Chondrocyte (in vitro differentiated cells): ENCODE measurements around the gene PRKAG2. TPM values are rescaled to one million over a fixed set of nuclear protein-coding genes. Genes with fewer than 3 reads are reported as not detected.

ENCODE experiments used
- DNase-seq: peaks from one replicate; pipeline ENCODE4 v3.0.0; 2021; ENCODE audit warnings: mixed read lengths, low spot score
- H3K27ac Mint-ChIP-seq: one replicate; pipeline ENCODE4 v1.8.0; 2021; ENCODE audit warnings: mild to moderate bottlenecking, moderate library complexity, mixed read lengths; ENCODE audit not compliant: unreplicated experiment
- H3K27me3 Mint-ChIP-seq: 2 replicates; pipeline ENCODE4 v1.8.0; 2021; ENCODE audit warnings: low read depth, mixed read lengths
- H3K36me3 Mint-ChIP-seq: 2 replicates; pipeline ENCODE4 v1.8.0; 2021; ENCODE audit warnings: low read depth, mixed read lengths
- H3K4me1 Mint-ChIP-seq: 2 replicates; pipeline ENCODE4 v1.8.0; 2021; ENCODE audit warnings: low read depth, mild to moderate bottlenecking, mixed read lengths
- H3K4me3 Mint-ChIP-seq: one replicate; pipeline ENCODE4 v1.8.0; 2021; ENCODE audit warnings: mild to moderate bottlenecking, moderate library complexity, mixed read lengths; ENCODE audit not compliant: unreplicated experiment
- H3K9me3 Mint-ChIP-seq: 2 replicates; pipeline ENCODE4 v1.8.0; 2021; ENCODE audit warnings: low read depth, mixed read lengths
- CTCF ChIP-seq: fragments of 200-600 bp; sonication (generic); IDR thresholded peaks from 2 replicates; pipeline ENCODE4 v1.5.0; 2021; ENCODE audit warnings: antibody characterized with exemption, mild to moderate bottlenecking, moderate library complexity
- total RNA-seq: library from RNA; stranded (reverse); gene quantifications from 3 replicates; pipeline ENCODE4 v1.2.1, GENCODE V29; 2021

PRKAG2 gene
- total RNA-seq, 1 donor from 2014 or later = 35.4 TPM

GRCh38 chr7:151869968-151870918 is 6.7 kb downstream of the PRKAG2 start:
- Mint-ChIP-seq H3K27me3 (peaks cover 2% of the 10 kb centered on the region), H3K9me3 (no peaks in the 10 kb centered on the region), H3K27ac (no peak overlapping the region), H3K4me3 (no peak overlapping the region), H3K4me1 (peaks cover 8% of the 10 kb centered on the region), H3K36me3 (no peaks in the 10 kb centered on the region)
- DNase-seq = no peak
- TF ChIP-seq CTCF = no peak

- Mint-ChIP-seq H3K9me3 (no peaks in the 10 kb centered on the region), H3K4me3 (no peak overlapping the region), H3K27me3 (peaks cover 2% of the 10 kb centered on the region), H3K36me3 (no peaks in the 10 kb centered on the region), H3K27ac (no peak overlapping the region), H3K4me1 (peaks cover 5% of the 10 kb centered on the region)
- TF ChIP-seq CTCF = no peak
- DNase-seq = peak; percentile 53
Observed at GRCh38 chr7:151869455-151869854, 7.5 kb downstream of the PRKAG2 start.

- H3K27ac Mint-ChIP-seq = no peak overlapping the region
- peaks cover 2% of the 10 kb centered on the region for H3K27me3 Mint-ChIP-seq
- no peaks in the 10 kb centered on the region for H3K36me3 Mint-ChIP-seq
- no peak for DNase-seq
- TF ChIP-seq CTCF = no peak
- peaks cover 5% of the 10 kb centered on the region for H3K4me1 Mint-ChIP-seq
- no peak overlapping the region for H3K4me3 Mint-ChIP-seq
- H3K9me3 Mint-ChIP-seq = no peaks in the 10 kb centered on the region
Observed at GRCh38 chr7:151869109-151869428, 7.8 kb downstream of the PRKAG2 start.

GRCh38 chr7:151868396-151869108 is 8.4 kb downstream of the PRKAG2 start:
- no peak for TF ChIP-seq CTCF
- Mint-ChIP-seq H3K27me3 (peaks cover 2% of the 10 kb centered on the region), H3K27ac (no peak overlapping the region), H3K9me3 (no peaks in the 10 kb centered on the region), H3K4me1 (peaks cover 5% of the 10 kb centered on the region), H3K4me3 (no peak overlapping the region), H3K36me3 (no peaks in the 10 kb centered on the region)
- peak; percentile 37 for DNase-seq

GRCh38 chr7:151867912-151868311 is 9.0 kb downstream of the PRKAG2 start:
- H3K27ac Mint-ChIP-seq = no peak overlapping the region
- H3K4me1 Mint-ChIP-seq = peaks cover 5% of the 10 kb centered on the region
- H3K36me3 Mint-ChIP-seq = no peaks in the 10 kb centered on the region
- TF ChIP-seq CTCF = no peak
- no peak overlapping the region for H3K4me3 Mint-ChIP-seq
- no peaks in the 10 kb centered on the region for H3K9me3 Mint-ChIP-seq
- no peak for DNase-seq
- peaks cover 2% of the 10 kb centered on the region for H3K27me3 Mint-ChIP-seq
